ENCODE results near the gene SEC11C. TPM values are rescaled to one million over a fixed set of nuclear protein-coding genes. Genes with fewer than 3 reads are reported as not detected.

Gene SEC11C
- total and polyA plus RNA-seq, 12 donors = 31.5 to 392 (median 58.7) TPM

GRCh38 chr18:59094569-59094968 lies 45.1 kb upstream of the SEC11C start:
- Histone ChIP-seq H3K9me3 (replicated peaks in 1 of 3) (no peaks in the 10 kb centered on the region), H3K27ac (no peak overlapping the region), H3K4me3 (no peak overlapping the region), H3K4me1 (replicated peaks in 1 of 2) (no peaks in the 10 kb centered on the region), H3K36me3 (replicated peaks in 1 of 2) (no peaks in the 10 kb centered on the region), H3K27me3 (peaks cover 3% of the 10 kb centered on the region)
- TF ChIP-seq CTCF (IDR thresholded peaks at IDR 0.05) = no peak
- no peak for TF ChIP-seq POLR2A (IDR thresholded peaks at IDR 0.05)
- intact Hi-C loops (cut with DNase I) = no loop called here
- WGBS, 4 donors = 86 to 92% (median 88%) methylated on average over 5 of the region's 5 CpGs
- DNase-seq = no peak

GRCh38 chr18:59096098-59096789 lies 43.4 kb upstream of the SEC11C start:
- no peaks in the 10 kb centered on the region for H3K4me1 ChIP-seq (replicated peaks in 1 of 2)
- 75 to 90% (median 85%) methylated on average over 6 to 7 of the region's 7 CpGs for WGBS, 4 donors
- no peak for DNase-seq

GRCh38 chr18:59101830-59102414 lies 37.8 kb upstream of the SEC11C start:
- Histone ChIP-seq H3K9me3 (replicated peaks in 1 of 3) (no peaks in the 10 kb centered on the region), H3K27me3 (peaks cover 18% of the 10 kb centered on the region), H3K4me1 (replicated peaks in 1 of 2) (no peaks in the 10 kb centered on the region), H3K27ac (no peak overlapping the region), H3K4me3 (no peak overlapping the region), H3K36me3 (replicated peaks in 1 of 2) (no peaks in the 10 kb centered on the region)
- intact Hi-C loops (cut with DNase I) = no loop called here
- no peak for DNase-seq
- no peak for TF ChIP-seq POLR2A (IDR thresholded peaks at IDR 0.05)
- no peak for TF ChIP-seq CTCF (IDR thresholded peaks at IDR 0.05)
- 35 to 49% (median 41%) methylated on average over 4 of the region's 4 CpGs for WGBS, 4 donors

More at GRCh38 chr18:59096098-59096789, 43.4 kb upstream of the SEC11C start:
- no peaks in the 10 kb centered on the region for H3K9me3 ChIP-seq (replicated peaks in 1 of 3)
- H3K27ac ChIP-seq = no peak overlapping the region
- no peak overlapping the region for H3K4me3 ChIP-seq
- H3K27me3 ChIP-seq = peaks cover 3% of the 10 kb centered on the region
- intact Hi-C loops (cut with DNase I) = no loop called here
- H3K36me3 ChIP-seq (replicated peaks in 1 of 2) = no peaks in the 10 kb centered on the region
- no peak for TF ChIP-seq CTCF (IDR thresholded peaks at IDR 0.05)
- no peak for TF ChIP-seq POLR2A (IDR thresholded peaks at IDR 0.05)

- H3K27ac ChIP-seq = no peak overlapping the region
- no peak for TF ChIP-seq POLR2A (IDR thresholded peaks at IDR 0.05)
- TF ChIP-seq CTCF (IDR thresholded peaks at IDR 0.05) = no peak
- no peak for DNase-seq
- H3K4me1 ChIP-seq (replicated peaks in 1 of 2) = no peaks in the 10 kb centered on the region
- no peaks in the 10 kb centered on the region for H3K9me3 ChIP-seq (replicated peaks in 1 of 3)
- H3K36me3 ChIP-seq (replicated peaks in 1 of 2) = no peaks in the 10 kb centered on the region
- WGBS, 4 donors = 45 to 60% (median 52%) methylated on average over 6 of the region's 6 CpGs
- H3K4me3 ChIP-seq = no peak overlapping the region
- intact Hi-C loops (cut with DNase I) = no loop called here
- H3K27me3 ChIP-seq = peaks cover 19% of the 10 kb centered on the region
These were observed 30.3 kb upstream of the SEC11C start for GRCh38 chr18:59109375-59109774.

All from adrenal gland (tissue), 12 donors.